Right atrium auricular region (tissue), 2 donors: ENCODE results near the gene SYCE1. TPM values are rescaled to one million over a fixed set of nuclear protein-coding genes. Genes with fewer than 3 reads are reported as not detected.

ENCODE experiments used
- DNase-seq: peaks from one replicate; pipeline ENCODE4 v3.0.0-alpha.2; 2019; ENCODE audit warnings: low spot score
- H3K27ac ChIP-seq, 2 donors: fragments of 200-600 bp; sonication (generic); 1 replicate in 1 of 2; 2 replicates in 1 of 2; pipeline ENCODE4 v1.5.1; 2016 to 2019
- H3K27me3 ChIP-seq, 2 donors: fragments of 200-600 bp; sonication (generic); one replicate each; pipeline versions ENCODE4 v1.5.1 to v1.6.0; 2017 to 2019
- H3K36me3 ChIP-seq: fragments of 200-600 bp; sonication (generic); one replicate; pipeline ENCODE4 v1.5.1; 2016
- H3K4me1 ChIP-seq, 2 donors: fragments of 200-600 bp; sonication (generic); one replicate each; pipeline versions ENCODE4 v1.5.1 to v1.6.0; 2017 to 2019
- H3K4me3 ChIP-seq, 2 donors: fragments of 200-600 bp; sonication (generic); 1 replicate in 1 of 2; 2 replicates in 1 of 2; pipeline ENCODE4 v1.5.1; 2017 to 2019; ENCODE audit warnings: mild to moderate bottlenecking in 1 of 2, moderate library complexity in 1 of 2
- H3K9me3 ChIP-seq, 2 donors: fragments of 200-600 bp; sonication (generic); one replicate each; pipeline ENCODE4 v1.5.1; 2019
- total RNA-seq, 2 donors: library from RNA; depleted of rRNA; stranded (reverse); fragments of >200 nt; gene quantifications; one replicate each; pipeline ENCODE4 v1.1.0, GENCODE V29; 2016
- TF ChIP-seq, protein P1 (sequence below), 2 donors: fragments of 200-600 bp; sonication (generic); IDR thresholded peaks; one replicate each; pipeline ENCODE4 v1.5.1; 2019; ENCODE audit warnings: antibody characterized with exemption in 2 of 2

SYCE1 gene
- total RNA-seq, 2 donors from 2014 or later, result 1.1 TPM; not detected in 1

DNA sequence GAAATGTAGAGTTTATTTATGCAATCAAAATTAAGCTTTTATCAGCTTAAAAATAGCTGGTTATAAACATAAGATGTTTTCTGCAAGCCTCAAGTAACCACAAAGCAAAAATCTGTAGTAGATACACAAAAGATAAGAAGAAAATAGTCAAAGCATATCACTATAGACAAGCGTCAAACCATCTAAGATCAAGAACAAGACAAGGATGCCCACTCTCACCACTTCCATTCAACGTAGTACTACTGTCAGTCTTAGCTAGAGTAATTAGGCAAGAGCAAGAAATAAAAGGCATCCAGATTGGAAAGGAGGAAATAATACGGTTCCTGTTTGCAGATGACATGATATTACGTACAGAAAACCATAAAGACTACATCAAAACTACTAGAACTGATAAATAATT lies 55.7 kb downstream of the SYCE1 start:
- no peak overlapping the region for H3K4me3 ChIP-seq
- no peak for DNase-seq
- TF ChIP-seq, protein P1, sequence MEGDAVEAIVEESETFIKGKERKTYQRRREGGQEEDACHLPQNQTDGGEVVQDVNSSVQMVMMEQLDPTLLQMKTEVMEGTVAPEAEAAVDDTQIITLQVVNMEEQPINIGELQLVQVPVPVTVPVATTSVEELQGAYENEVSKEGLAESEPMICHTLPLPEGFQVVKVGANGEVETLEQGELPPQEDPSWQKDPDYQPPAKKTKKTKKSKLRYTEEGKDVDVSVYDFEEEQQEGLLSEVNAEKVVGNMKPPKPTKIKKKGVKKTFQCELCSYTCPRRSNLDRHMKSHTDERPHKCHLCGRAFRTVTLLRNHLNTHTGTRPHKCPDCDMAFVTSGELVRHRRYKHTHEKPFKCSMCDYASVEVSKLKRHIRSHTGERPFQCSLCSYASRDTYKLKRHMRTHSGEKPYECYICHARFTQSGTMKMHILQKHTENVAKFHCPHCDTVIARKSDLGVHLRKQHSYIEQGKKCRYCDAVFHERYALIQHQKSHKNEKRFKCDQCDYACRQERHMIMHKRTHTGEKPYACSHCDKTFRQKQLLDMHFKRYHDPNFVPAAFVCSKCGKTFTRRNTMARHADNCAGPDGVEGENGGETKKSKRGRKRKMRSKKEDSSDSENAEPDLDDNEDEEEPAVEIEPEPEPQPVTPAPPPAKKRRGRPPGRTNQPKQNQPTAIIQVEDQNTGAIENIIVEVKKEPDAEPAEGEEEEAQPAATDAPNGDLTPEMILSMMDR (IDR thresholded peaks at IDR 0.05), result no peak
- H3K9me3 ChIP-seq, result peaks cover 0 to 20% of the 10 kb centered on the region in 2 donors
- no peak overlapping the region for H3K27ac ChIP-seq
- no peaks in the 10 kb centered on the region for H3K4me1 ChIP-seq
- no peaks in the 10 kb centered on the region for H3K36me3 ChIP-seq
- no peaks in the 10 kb centered on the region for H3K27me3 ChIP-seq

Other genes with a start within 250 kb of the SYCE1 start
- gene CALY, start 228.7 kb downstream of the SYCE1 start, total RNA-seq, result under 1 TPM in 1 of 2 donors, not detected in 1; 0.98 TPM
- gene PRAP1, start 218.2 kb downstream of the SYCE1 start, total RNA-seq, result not detected
- 10 to 100 TPM in 1 of 2 donors, 1 to 10 TPM in 1; 9.8 to 32.6 TPM for gene FUOM, start 207.6 kb downstream of the SYCE1 start, total RNA-seq
- 100 to 1,000 TPM in 1 of 2 donors, 10 to 100 TPM in 1; 89.8 to 146 TPM for gene ECHS1, start 192.2 kb downstream of the SYCE1 start, total RNA-seq
- gene PAOX, start 186.3 kb downstream of the SYCE1 start, total RNA-seq, result 1 to 10 TPM; 2.4 to 3.5 TPM
- 10 to 100 TPM in 1 of 2 donors, 1 to 10 TPM in 1; 9.9 to 15.1 TPM for gene MTG1, start 171.4 kb downstream of the SYCE1 start, total RNA-seq
- gene SPRN, start 141.0 kb downstream of the SYCE1 start, total RNA-seq, result not detected
- gene SCART1, start 111.6 kb downstream of the SYCE1 start, total RNA-seq, result under 1 TPM; 0.22 to 0.24 TPM
- gene CYP2E1, start 38.2 kb downstream of the SYCE1 start, total RNA-seq, result 1 to 10 TPM in 1 of 2 donors, under 1 TPM in 1; 0.79 to 2.9 TPM
- not detected for gene FRG2B, start 61.2 kb upstream of the SYCE1 start, total RNA-seq